Endothelial cell of umbilical vein (primary cell): ENCODE measurements around the gene NAXE. TPM values are rescaled to one million over a fixed set of nuclear protein-coding genes. Genes with fewer than 3 reads are reported as not detected.

ENCODE experiments used
- BruUV-seq: library from RNA; stranded (reverse); fragments of 400-500 nt; replicated peaks from 2 replicates; lab custom pipeline; 2021; lab: Mats Ljungman, UMichigan
- CTCF ChIA-PET: fragments of 300-600, 350-600 bp; sonication (Branson Sonifier 250); formaldehyde crosslinking; loops from one replicate; lab custom pipeline; 2021; ENCODE audit warnings: antibody characterized with exemption, inconsistent platforms; lab: Charles Lee
- POLR2A ChIA-PET: fragments of 300-600, 350-600 bp; sonication (Branson Sonifier 250); formaldehyde crosslinking; loops from one replicate; lab custom pipeline; 2021; ENCODE audit warnings: antibody characterized with exemption, inconsistent platforms; lab: Charles Lee
- DNase-seq: peaks from one replicate; pipeline ENCODE4 v3.0.0-alpha.2; 2011; ENCODE audit warnings: low read depth, low spot score
- FAIRE-seq: peaks from 2 replicates; lab custom pipeline; 2011; peaks lifted over from hg19 to GRCh38; lab: Jason Lieb, UNC
- H2AFZ ChIP-seq: 2 replicates; pipeline ENCODE4 v1.6.0; 2012; ENCODE audit warnings: low read depth, low read length, control low read depth, inconsistent platforms
- H3K27ac ChIP-seq: 2 replicates; pipeline ENCODE4 v1.5.1; 2011; ENCODE audit warnings: low read depth, mild to moderate bottlenecking, control low read depth, low read length, moderate library complexity; ENCODE audit not compliant: insufficient read depth
- H3K27me3 ChIP-seq, 2 experiments: 2 replicates each; pipeline versions ENCODE4 v1.6.0 to v1.6.1; 2011; ENCODE audit warnings: low read length in 2 of 2, mixed read lengths in 1 of 2; ENCODE audit not compliant: control insufficient read depth in 2 of 2, insufficient read depth in 2 of 2
- H3K36me3 ChIP-seq, 2 experiments: 2 replicates in 1 of 2; 3 replicates in 1 of 2; pipeline ENCODE4 v1.5.1; 2011; ENCODE audit warnings: low read length in 2 of 2, mild to moderate bottlenecking in 1 of 2, moderate library complexity in 1 of 2; ENCODE audit not compliant: control insufficient read depth in 2 of 2, insufficient read depth in 2 of 2; ENCODE audit errors: extremely low read depth in 1 of 2
- H3K4me1 ChIP-seq: 3 replicates; pipeline ENCODE4 v1.5.1; 2011; ENCODE audit warnings: mild to moderate bottlenecking, low read length; ENCODE audit not compliant: control insufficient read depth, insufficient read depth; ENCODE audit errors: extremely low read depth
- H3K4me2 ChIP-seq: 2 replicates; pipeline ENCODE4 v1.6.1; 2011; ENCODE audit warnings: low read length, control low read depth, mixed read lengths; ENCODE audit not compliant: insufficient read depth
- H3K4me3 ChIP-seq, 3 experiments: fragments of 200-600 bp in 1 of 3; sonication (generic), shearing (Covaris generic) in 1 of 3; replicated peaks in 1 of 3; 2 replicates each; pipeline ENCODE4 v1.5.1; 2011 to 2016; ENCODE audit warnings: control low read depth in 3 of 3, low read length in 3 of 3, mild to moderate bottlenecking in 2 of 3, inconsistent platforms in 1 of 3, low read depth in 1 of 3, moderate library complexity in 1 of 3; ENCODE audit not compliant: insufficient read depth in 1 of 3
- H3K79me2 ChIP-seq: 2 replicates; pipeline ENCODE4 v1.6.0; 2012; ENCODE audit warnings: low read length, inconsistent platforms; ENCODE audit not compliant: control insufficient read depth, insufficient read depth
- H3K9ac ChIP-seq: replicated peaks from 2 replicates; pipeline ENCODE3; 2011; ENCODE audit warnings: low read length, control low read depth; ENCODE audit not compliant: insufficient read depth; ENCODE audit errors: extremely low read depth
- H3K9me1 ChIP-seq: replicated peaks from 3 replicates; pipeline ENCODE4 v1.6.0; 2011; ENCODE audit warnings: mild to moderate bottlenecking, low read length; ENCODE audit not compliant: control insufficient read depth, insufficient read depth; ENCODE audit errors: extremely low read depth
- H3K9me3 ChIP-seq: replicated peaks from 2 replicates; pipeline ENCODE4 v1.5.1; 2012; ENCODE audit warnings: low read length, inconsistent platforms; ENCODE audit not compliant: control insufficient read depth, insufficient read depth
- H4K20me1 ChIP-seq: replicated peaks from 2 replicates; pipeline ENCODE3; 2011; ENCODE audit warnings: mild to moderate bottlenecking, low read length; ENCODE audit not compliant: control insufficient read depth, insufficient read depth; ENCODE audit errors: extremely low read depth
- EZH2 ChIP-seq: IDR thresholded peaks from 2 replicates; pipeline ENCODE4 v1.6.1; 2012; ENCODE audit warnings: borderline replicate concordance, low read depth, mild to moderate bottlenecking, moderate library complexity, low read length, inconsistent platforms; ENCODE audit not compliant: severe bottlenecking
- FOS ChIP-seq: IDR thresholded peaks from 2 replicates; pipeline ENCODE4 v1.6.1; 2011; ENCODE audit warnings: mild to moderate bottlenecking, low read length, moderate library complexity, borderline replicate concordance; ENCODE audit not compliant: insufficient read depth
- GATA2 ChIP-seq: IDR thresholded peaks from 2 replicates; pipeline ENCODE4 v1.7.0; 2011; ENCODE audit warnings: low read depth, mild to moderate bottlenecking, moderate library complexity, mixed read lengths, low read length; ENCODE audit not compliant: insufficient read length, insufficient read depth
- JUN ChIP-seq: IDR thresholded peaks from 2 replicates; pipeline ENCODE4 v1.6.1; 2011; ENCODE audit warnings: borderline replicate concordance, low read depth; ENCODE audit not compliant: insufficient read length, insufficient read depth
- MYC ChIP-seq: IDR thresholded peaks from one replicate; pipeline ENCODE4 v1.6.1; 2011; ENCODE audit warnings: mild to moderate bottlenecking, low read depth, low read length
- POLR2A ChIP-seq: IDR thresholded peaks from 2 replicates; pipeline ENCODE4 v1.6.1; 2012; ENCODE audit warnings: low read depth, mild to moderate bottlenecking, control low read depth, low read length
- POLR2AphosphoS5 ChIP-seq: IDR thresholded peaks from 2 replicates; pipeline ENCODE4 v1.6.1; 2012; ENCODE audit warnings: low read depth, mild to moderate bottlenecking, control low read depth, low read length, moderate library complexity; ENCODE audit not compliant: insufficient read depth
- dilution Hi-C: fragments of 300-500 bp; cut with MboI; formaldehyde crosslinking; loops from one replicate; pipeline ENCODE4 v1.15.0; 2019; ENCODE audit warnings: low sequenced_read_pairs; ENCODE audit not compliant: extremely low pct_ligation_motif_present
- intact Hi-C: fragments of 100-400 bp; cut with micrococcal nuclease; formaldehyde crosslinking; loops from one replicate; pipeline ENCODE4 v1.10.0; 2022
- polyA plus RNA-seq, 4 experiments: library from polyadenylated mRNA; depleted of rRNA in 3 of 4; stranded (reverse) in 3 of 4; unstranded in 1 of 4; fragments of >200 nt; gene quantifications; 2 replicates each; pipeline versions ENCODE4 v1.2.1 to v1.2.3, GENCODE V29; 2011 to 2012; ENCODE audit warnings: missing spikeins in 1 of 4
- total RNA-seq: library from RNA; stranded (reverse); gene quantifications from 2 replicates; pipeline ENCODE4 v1.2.3, GENCODE V29; 2021
- TF ChIP-seq, protein P1 (sequence below): IDR thresholded peaks from 2 replicates; pipeline ENCODE4 v1.6.1; 2011; ENCODE audit not compliant: insufficient read depth, insufficient read length
- TF ChIP-seq, protein P2 (sequence below), 2 donors: IDR thresholded peaks; 1 replicate in 1 of 2; 2 replicates in 1 of 2; pipeline ENCODE4 v1.5.1; 2011; ENCODE audit warnings: low read length in 2 of 2, mild to moderate bottlenecking in 2 of 2, moderate library complexity in 2 of 2, control low read depth in 1 of 2, inconsistent platforms in 1 of 2, low read depth in 1 of 2; ENCODE audit not compliant: insufficient read depth in 1 of 2; ENCODE audit errors: extremely low read depth in 1 of 2

Gene NAXE
- total and polyA plus RNA-seq, 2 donors (not counting 3 experiments of a cell fraction or from before 2014, with no cell fraction given), result 76.2 to 187 TPM

DNA sequence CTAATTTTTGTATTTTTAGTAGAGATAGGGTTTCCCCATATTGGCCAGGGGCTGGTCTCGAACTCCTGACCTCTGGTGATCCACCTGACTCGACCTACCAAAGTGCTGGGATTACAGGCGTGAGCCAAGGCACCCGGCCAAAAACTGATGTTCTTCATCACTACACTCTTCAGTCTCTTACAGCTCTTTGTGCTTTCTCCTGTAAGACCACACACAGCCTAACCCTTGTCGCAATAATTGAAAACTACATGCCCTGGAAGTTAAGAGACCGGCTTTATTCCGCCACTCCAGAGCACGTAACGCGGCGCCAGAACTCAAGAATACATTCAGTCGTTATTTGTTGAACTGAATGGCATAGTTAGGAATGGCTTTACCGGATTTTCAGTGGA, 9.2 kb downstream of the NAXE start:
- Histone ChIP-seq H3K9me1 (no peaks in the 10 kb centered on the region), H3K9me3 (no peaks in the 10 kb centered on the region), H3K36me3 (peaks cover 0 to 17% of the 10 kb centered on the region in 2 experiments), H4K20me1 (no peaks in the 10 kb centered on the region), H3K79me2 (peaks cover 19% of the 10 kb centered on the region), H3K27ac (peak overlapping the region; percentile 60), H3K9ac (peak overlapping the region; percentile 79), H3K4me1 (peaks cover 10% of the 10 kb centered on the region), H2AFZ (peak overlapping the region; percentile 91), H3K4me3 (peak overlapping the region; percentile 50 to 87 (median 58)), H3K27me3 (no peaks in the 10 kb centered on the region), H3K4me2 (peak overlapping the region; percentile 76)
- TF ChIP-seq, protein P1, sequence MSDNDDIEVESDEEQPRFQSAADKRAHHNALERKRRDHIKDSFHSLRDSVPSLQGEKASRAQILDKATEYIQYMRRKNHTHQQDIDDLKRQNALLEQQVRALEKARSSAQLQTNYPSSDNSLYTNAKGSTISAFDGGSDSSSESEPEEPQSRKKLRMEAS, result no peak
- TF ChIP-seq MYC (no peak), POLR2AphosphoS5 (no peak), FOS (no peak), POLR2A (no peak), JUN (no peak), EZH2 (no peak), GATA2 (no peak)
- TF ChIP-seq, protein P2, sequence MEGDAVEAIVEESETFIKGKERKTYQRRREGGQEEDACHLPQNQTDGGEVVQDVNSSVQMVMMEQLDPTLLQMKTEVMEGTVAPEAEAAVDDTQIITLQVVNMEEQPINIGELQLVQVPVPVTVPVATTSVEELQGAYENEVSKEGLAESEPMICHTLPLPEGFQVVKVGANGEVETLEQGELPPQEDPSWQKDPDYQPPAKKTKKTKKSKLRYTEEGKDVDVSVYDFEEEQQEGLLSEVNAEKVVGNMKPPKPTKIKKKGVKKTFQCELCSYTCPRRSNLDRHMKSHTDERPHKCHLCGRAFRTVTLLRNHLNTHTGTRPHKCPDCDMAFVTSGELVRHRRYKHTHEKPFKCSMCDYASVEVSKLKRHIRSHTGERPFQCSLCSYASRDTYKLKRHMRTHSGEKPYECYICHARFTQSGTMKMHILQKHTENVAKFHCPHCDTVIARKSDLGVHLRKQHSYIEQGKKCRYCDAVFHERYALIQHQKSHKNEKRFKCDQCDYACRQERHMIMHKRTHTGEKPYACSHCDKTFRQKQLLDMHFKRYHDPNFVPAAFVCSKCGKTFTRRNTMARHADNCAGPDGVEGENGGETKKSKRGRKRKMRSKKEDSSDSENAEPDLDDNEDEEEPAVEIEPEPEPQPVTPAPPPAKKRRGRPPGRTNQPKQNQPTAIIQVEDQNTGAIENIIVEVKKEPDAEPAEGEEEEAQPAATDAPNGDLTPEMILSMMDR (IDR thresholded peaks at IDR 0.05; ENCODE audit: extremely low read depth in 1 of 2, insufficient read depth in 1 of 2, low read depth in 1 of 2, low read length in 2 of 2), result no peak
- POLR2A ChIA-PET, result interaction anchor here (1.8 kb wide), 1 partner anchor 9 kb away, joined by 9 read pairs; the partner anchor contains the start of gene NAXE
- no TSS peak for BruUV-seq
- dilution Hi-C loops, result no loop called here
- DNase-seq (no peak), FAIRE-seq (peak; percentile 61)
- intact Hi-C loops, result loop anchor here (1.0 to 2.0 kb wide), 3 partner anchors 7 to 144 kb away; no protein-coding TSS in a partner anchor
- CTCF ChIA-PET, result interaction anchor here (0.6 to 1.8 kb wide), 5 partner anchors 10 to 215 kb away, joined by 4 to 11 read pairs (median 5); partner anchors contain the start of gene NAXE
